ENCODE data around the gene B4GALNT1. TPM values are rescaled to one million over a fixed set of nuclear protein-coding genes. Genes with fewer than 3 reads are reported as not detected.
A peak's percentile ranks its signal among the peaks of the same experiment; 100 is the strongest.

B4GALNT1 gene
- total RNA-seq, 1 experiment from 2014 or later: 11.1 TPM

GRCh38 chr12:57584050-57584449 lies 49.0 kb downstream of the B4GALNT1 start:
- intact Hi-C loops (cut with micrococcal nuclease; ENCODE audit: unreplicated experiment): loop anchor here (5.0 kb wide), 1 partner anchor 108 kb away; the partner anchor contains the start of gene OS9

GRCh38 chr12:57583008-57583831 lies 49.8 kb downstream of the B4GALNT1 start:
- peak; percentile 91 for TF ChIP-seq CTCF (IDR thresholded peaks at IDR 0.05; ENCODE audit: unreplicated experiment)
- Mint-ChIP-seq H3K9me3 (ENCODE audit: low read depth, unreplicated experiment) (no peaks in the 10 kb centered on the region), H3K27me3 (ENCODE audit: unreplicated experiment) (peaks cover 13% of the 10 kb centered on the region), H3K27ac (ENCODE audit: unreplicated experiment) (peak overlapping the region; percentile 18), H3K4me1 (ENCODE audit: low read depth, unreplicated experiment) (peaks cover 15% of the 10 kb centered on the region), H3K36me3 (ENCODE audit: insufficient read depth, unreplicated experiment) (no peaks in the 10 kb centered on the region), H3K4me3 (ENCODE audit: low read depth, unreplicated experiment) (no peak overlapping the region)
- no TSS peak for BruUV-seq (replicated peaks)
- intact Hi-C loops (cut with micrococcal nuclease; ENCODE audit: unreplicated experiment): loop anchor here (1.0 to 5.0 kb wide), 4 partner anchors 38 to 322 kb away; partner anchors contain the start of gene OS9
- peak; percentile 80 for DNase-seq
- CTCF ChIA-PET: interaction anchor here (0.5 to 1.9 kb wide), 21 partner anchors 8 to 173 kb away, joined by 3 to 17 read pairs (median 4); partner anchors contain the start of genes ARHGEF25, B4GALNT1, DCTN2 and DTX3

More at GRCh38 chr12:57584050-57584449, 49.0 kb downstream of the B4GALNT1 start:
- peaks cover 15% of the 10 kb centered on the region for H3K4me1 Mint-ChIP-seq (ENCODE audit: low read depth, unreplicated experiment)
- H3K9me3 Mint-ChIP-seq (ENCODE audit: low read depth, unreplicated experiment): no peaks in the 10 kb centered on the region
- CTCF ChIA-PET: interaction anchor here (0.8 to 1.9 kb wide), 8 partner anchors 7 to 152 kb away, joined by 3 to 17 read pairs (median 5); partner anchors contain the start of gene GLI1
- no peak for TF ChIP-seq CTCF (IDR thresholded peaks at IDR 0.05; ENCODE audit: unreplicated experiment)
- DNase-seq: no peak
- no peak overlapping the region for H3K27ac Mint-ChIP-seq (ENCODE audit: unreplicated experiment)
- no TSS peak for BruUV-seq (replicated peaks)
- H3K4me3 Mint-ChIP-seq (ENCODE audit: low read depth, unreplicated experiment): no peak overlapping the region
- no peaks in the 10 kb centered on the region for H3K36me3 Mint-ChIP-seq (ENCODE audit: insufficient read depth, unreplicated experiment)
- peaks cover 8% of the 10 kb centered on the region for H3K27me3 Mint-ChIP-seq (ENCODE audit: unreplicated experiment)

- DNase-seq: no peak
- intact Hi-C loops (cut with micrococcal nuclease; ENCODE audit: unreplicated experiment): loop anchor here (2.0 to 5.0 kb wide), 3 partner anchors 110 to 322 kb away; partner anchors contain the start of gene OS9
Measured at GRCh38 chr12:57582440-57582839, 50.6 kb downstream of the B4GALNT1 start.

More at GRCh38 chr12:57582440-57582839, 50.6 kb downstream of the B4GALNT1 start:
- no peak overlapping the region for H3K27ac Mint-ChIP-seq (ENCODE audit: unreplicated experiment)
- H3K36me3 Mint-ChIP-seq (ENCODE audit: insufficient read depth, unreplicated experiment): no peaks in the 10 kb centered on the region
- peaks cover 20% of the 10 kb centered on the region for H3K27me3 Mint-ChIP-seq (ENCODE audit: unreplicated experiment)
- CTCF ChIA-PET: interaction anchor here (0.9 to 1.9 kb wide), 5 partner anchors 36 to 153 kb away, joined by 3 to 17 read pairs (median 11); partner anchors contain the start of genes DCTN2 and GLI1
- no peaks in the 10 kb centered on the region for H3K9me3 Mint-ChIP-seq (ENCODE audit: low read depth, unreplicated experiment)
- no peak overlapping the region for H3K4me3 Mint-ChIP-seq (ENCODE audit: low read depth, unreplicated experiment)
- no peak for TF ChIP-seq CTCF (IDR thresholded peaks at IDR 0.05; ENCODE audit: unreplicated experiment)
- H3K4me1 Mint-ChIP-seq (ENCODE audit: low read depth, unreplicated experiment): peaks cover 15% of the 10 kb centered on the region
- no TSS peak for BruUV-seq (replicated peaks)
